K562 (cell line): ENCODE results near the gene RGS6. TPM values are rescaled to one million over a fixed set of nuclear protein-coding genes. Genes with fewer than 3 reads are reported as not detected.

Experiments used
- ATAC-seq: fragments of 200-7000 bp; cut with Tn5 transposase; 3 replicates; pipeline ENCODE4 v1.9.1; 2020; ENCODE audit warnings: moderate library complexity
- BruUV-seq: library from RNA; stranded (reverse); fragments of 400-500 nt; replicated peaks from 2 replicates; lab custom pipeline; 2021; lab: Mats Ljungman, UMichigan
- CTCF ChIA-PET: fragments of 300-600 bp; formaldehyde crosslinking; extraction: SDS; loops from one replicate; lab custom pipeline; 2021; ENCODE audit warnings: low intra/inter-chr PET ratio; lab: Yijun Ruan, JAX
- POLR2A ChIA-PET: fragments of 300-600, 350-650 bp; sonication (Branson Sonifier 250); formaldehyde crosslinking; extraction: SDS; loops from one replicate; lab custom pipeline; 2021; ENCODE audit warnings: antibody characterized with exemption, inconsistent platforms; lab: Yijun Ruan, JAX
- DNase-seq, 4 experiments: peaks; one replicate each; pipeline versions ENCODE4 v3.0.0 to v3.0.0-alpha.2; 2011 to 2018; ENCODE audit warnings: low spot score in 3 of 4, mixed read lengths in 3 of 4; ENCODE audit errors: extremely low read depth in 1 of 4
- FAIRE-seq: peaks from 2 replicates; lab custom pipeline; 2011; peaks lifted over from hg19 to GRCh38; lab: Jason Lieb, UNC
- H2AFZ ChIP-seq: 2 replicates; pipeline ENCODE4 v1.6.0; 2011; ENCODE audit warnings: low read depth, low read length, control low read depth, inconsistent platforms
- H3K27ac ChIP-seq: fragments of 200-600 bp; 3 replicates; pipeline ENCODE4 v1.8.0; 2011; ENCODE audit warnings: low read depth, mild to moderate bottlenecking, control low read depth, inconsistent platforms, low read length, moderate library complexity, mixed read lengths; ENCODE audit errors: extremely low read depth
- H3K27me3 ChIP-seq, 2 experiments: fragments of 300-600 bp in 1 of 2; 2 replicates in 1 of 2; 3 replicates in 1 of 2; pipeline versions ENCODE4 v1.6.0 to v1.8.0; 2011; ENCODE audit warnings: inconsistent platforms in 2 of 2, low read length in 2 of 2, mild to moderate bottlenecking in 1 of 2, mixed read lengths in 1 of 2, moderate library complexity in 1 of 2; ENCODE audit not compliant: control insufficient read depth in 2 of 2, insufficient read depth in 2 of 2
- H3K36me3 ChIP-seq: fragments of 300-600 bp; 3 replicates; pipeline ENCODE4 v1.8.0; 2011; ENCODE audit warnings: mild to moderate bottlenecking, low read length, inconsistent platforms; ENCODE audit not compliant: control insufficient read depth, insufficient read depth
- H3K4me1 ChIP-seq, 2 experiments: fragments of 200-600 bp in 1 of 2; replicated peaks in 1 of 2; 2 replicates in 1 of 2; 3 replicates in 1 of 2; pipeline versions ENCODE4 v1.5.1 to v1.8.0; 2011; ENCODE audit warnings: inconsistent platforms in 2 of 2, low read length in 2 of 2, mild to moderate bottlenecking in 1 of 2, mixed read lengths in 1 of 2, moderate library complexity in 1 of 2; ENCODE audit not compliant: control insufficient read depth in 2 of 2, insufficient read depth in 2 of 2
- H3K4me2 ChIP-seq: 2 replicates; pipeline ENCODE4 v1.6.1; 2011; ENCODE audit warnings: low read length, control low read depth, inconsistent platforms, mixed read lengths; ENCODE audit not compliant: insufficient read depth
- H3K4me3 ChIP-seq: fragments of 200-600 bp; sonication (generic), shearing (Covaris generic); 2 replicates; pipeline ENCODE4 v1.5.1; 2016; ENCODE audit warnings: control low read depth, inconsistent platforms
- H3K79me2 ChIP-seq: fragments of 200-600 bp; 3 replicates; pipeline ENCODE4 v1.8.0; 2011; ENCODE audit warnings: low read length, inconsistent platforms; ENCODE audit not compliant: control insufficient read depth, insufficient read depth
- H3K9ac ChIP-seq, 2 experiments: 2 replicates each; pipeline versions ENCODE4 v1.6.0 to v1.6.1; 2011; ENCODE audit warnings: low read depth in 2 of 2, low read length in 2 of 2, control low read depth in 1 of 2, inconsistent platforms in 1 of 2, mild to moderate bottlenecking in 1 of 2, mixed read lengths in 1 of 2; ENCODE audit not compliant: insufficient read depth in 1 of 2
- H3K9me1 ChIP-seq: one replicate; pipeline ENCODE4 v1.6.0; 2011; ENCODE audit warnings: inconsistent platforms, mild to moderate bottlenecking, low read length, moderate library complexity; ENCODE audit not compliant: control insufficient read depth, insufficient read depth
- H3K9me3 ChIP-seq: replicated peaks from 2 replicates; pipeline ENCODE4 v1.5.1; 2011; ENCODE audit warnings: low read depth, low read length, inconsistent platforms; ENCODE audit not compliant: control insufficient read depth, insufficient read depth
- H4K20me1 ChIP-seq: replicated peaks from 2 replicates; pipeline ENCODE4 v1.6.1; 2011; ENCODE audit warnings: low read length, inconsistent platforms, mixed read lengths; ENCODE audit not compliant: control insufficient read depth, insufficient read depth
- EHMT2 ChIP-seq: fragments of 450-650 bp; IDR thresholded peaks from 2 replicates; pipeline ENCODE4 v1.6.1; 2018; ENCODE audit warnings: antibody characterized with exemption
- FOXP1 ChIP-seq: sonication (generic); formaldehyde crosslinking; IDR thresholded peaks from 2 replicates; pipeline ENCODE4 v1.8.0; 2022; ENCODE audit warnings: mild to moderate bottlenecking, missing genetic modification reagents
- HMGN3 ChIP-seq: IDR thresholded peaks from 2 replicates; pipeline ENCODE4 v1.6.1; 2011; ENCODE audit warnings: borderline replicate concordance, low read depth, mild to moderate bottlenecking, mixed read lengths, low read length; ENCODE audit not compliant: insufficient read length; ENCODE audit errors: extremely low read depth
- KDM2B ChIP-seq: fragments of 250-450 bp; sonication (Bioruptor Pico); IDR thresholded peaks from 2 replicates; pipeline ENCODE4 v1.8.0; 2021; ENCODE audit warnings: mild to moderate bottlenecking, moderate library complexity
- MYNN ChIP-seq, 2 experiments: sonication (generic); formaldehyde crosslinking in 1 of 2; IDR thresholded peaks; 2 replicates each; pipeline versions ENCODE4 v1.5.0 to v1.6.1; 2016 to 2020; ENCODE audit warnings: antibody characterized with exemption in 1 of 2, missing genetic modification reagents in 1 of 2
- NR0B1 ChIP-seq: fragments of 450-650 bp; IDR thresholded peaks from one replicate; pipeline ENCODE4 v1.6.1; 2018; ENCODE audit warnings: mild to moderate bottlenecking, moderate library complexity; ENCODE audit not compliant: partially characterized antibody
- ZNF263 ChIP-seq: sonication (generic); formaldehyde crosslinking; IDR thresholded peaks from 2 replicates; pipeline ENCODE4 v1.8.0; 2022; ENCODE audit warnings: mild to moderate bottlenecking, missing genetic modification reagents, borderline replicate concordance
- ZNF695 ChIP-seq: fragments of 450-650 bp; formaldehyde crosslinking; IDR thresholded peaks from 2 replicates; pipeline ENCODE4 v1.4.0; 2020; ENCODE audit warnings: mild to moderate bottlenecking, moderate library complexity
- WGBS: fragments of 100-300 bp; shearing (Covaris generic); methylation state at CpG from one replicate; pipeline ENCODE4 v1.1.6; 2016; ENCODE audit warnings: low coverage, mixed read lengths; ENCODE audit not compliant: insufficient coverage; ENCODE audit errors: missing lambda C conversion rate; 5-methylcytosine and 5-hydroxymethylcytosine counted together
- in situ Hi-C: fragments of 300-500 bp; cut with MboI; formaldehyde crosslinking; loops from 4 replicates; pipeline ENCODE4 v1.15.0; 2018; ENCODE audit warnings: inconsistent platforms, mixed read lengths
- intact Hi-C: fragments of 100-400 bp; cut with micrococcal nuclease; formaldehyde crosslinking; loops from 2 replicates; pipeline ENCODE4 v1.14.2; 2022
- polyA plus RNA-seq, 8 experiments: library from polyadenylated mRNA; depleted of rRNA in 4 of 8; stranded (reverse) in 5 of 8; unstranded in 3 of 8; fragments of >200 nt; fragmentation: Nextera tagmentation in 2 of 8; fragmentation: Illumina TruSeq in 1 of 8; extraction: Ambion mirVana in 2 of 8; extraction: Trizol in 1 of 8; gene quantifications; 2 replicates each; pipeline versions ENCODE4 v1.2.1 to v1.2.3, GENCODE V29; 2011 to 2014; ENCODE audit warnings: inconsistent platforms in 1 of 8, missing spikeins in 1 of 8
- total RNA-seq, 7 experiments: library from RNA; depleted of rRNA in 6 of 7; stranded (reverse); fragments of >200 nt in 6 of 7; fragmentation: Illumina TruSeq in 2 of 7; extraction: Trizol in 2 of 7; gene quantifications; 2 replicates each; pipeline versions ENCODE4 v1.2.1 to v1.2.3, GENCODE V29; 2011 to 2021; ENCODE audit warnings: low replicate concordance in 1 of 7

RGS6 gene
- total and polyA plus RNA-seq, 9 of the 15 experiments (the other 6 are each of a cell fraction or from before 2014, with no cell fraction given): not detected

- in situ Hi-C loops (no loop called here), intact Hi-C loops (no loop called here)
- Histone ChIP-seq H3K79me2 (no peaks in the 10 kb centered on the region), H3K9me1 (no peaks in the 10 kb centered on the region), H3K9ac (no peak overlapping the region), H3K4me1 (no peaks in the 10 kb centered on the region), H2AFZ (no peak overlapping the region), H4K20me1 (no peaks in the 10 kb centered on the region), H3K27me3 (no peaks in the 10 kb centered on the region), H3K27ac (no peak overlapping the region), H3K4me2 (no peak overlapping the region), H3K4me3 (no peak overlapping the region), H3K36me3 (no peaks in the 10 kb centered on the region), H3K9me3 (no peaks in the 10 kb centered on the region)
- no peak for TF ChIP-seq EHMT2
- TF ChIP-seq ZNF695 (CRISPR knock-in tag): no peak
- TF ChIP-seq KDM2B: no peak
- no peak for TF ChIP-seq MYNN (IDR thresholded peaks at IDR 0.05)
- no peak for TF ChIP-seq MYNN (CRISPR knock-in tag; IDR thresholded peaks at IDR 0.05)
- TF ChIP-seq FOXP1: no peak
- TF ChIP-seq ZNF263 (CRISPR knock-in tag): no peak
- no peak for TF ChIP-seq NR0B1
- TF ChIP-seq HMGN3: no peak
- ChIA-PET CTCF (no interaction called here), POLR2A (no interaction called here)
- WGBS: 0% methylated on average over 9 of the region's 9 CpGs
- DNase-seq (no peak), ATAC-seq (no peak), FAIRE-seq (no peak)
- BruUV-seq: no TSS peak
These were observed 143.6 kb downstream of the RGS6 start for GRCh38 chr14:72075649-72076334.
